GM12878 (cell line): ENCODE results near the gene NPM1.

Experiments
- BCL11A ChIP-seq: IDR thresholded peaks from 2 replicates; pipeline ENCODE4 v1.6.1; 2011; ENCODE audit warnings: low read depth, low read length
- CTCF ChIP-seq, 3 experiments: IDR thresholded peaks in 2 of 3; conservative IDR thresholded peaks in 1 of 3; 2 replicates each; pipeline ENCODE4 v1.5.1; 2011; ENCODE audit warnings: low read depth in 3 of 3, low read length in 3 of 3, mild to moderate bottlenecking in 3 of 3, control low read depth in 2 of 3, moderate library complexity in 2 of 3, inconsistent platforms in 1 of 3, mixed read lengths in 1 of 3; ENCODE audit not compliant: control insufficient read depth in 2 of 3, insufficient read depth in 1 of 3; ENCODE audit errors: extremely low read depth in 1 of 3
- DPF2 ChIP-seq: fragments of 450-650 bp; IDR thresholded peaks from 2 replicates; pipeline ENCODE4 v1.6.1; 2017; ENCODE audit warnings: mild to moderate bottlenecking
- EP300 ChIP-seq, 2 experiments: fragments of 150-350 bp in 1 of 2; IDR thresholded peaks; 2 replicates each; pipeline ENCODE4 v1.6.1; 2011 to 2012; ENCODE audit warnings: low read depth in 2 of 2, low read length in 2 of 2, borderline replicate concordance in 1 of 2, improper control_type of control experiment in 1 of 2, inconsistent platforms in 1 of 2; ENCODE audit not compliant: control insufficient read depth in 1 of 2
- MAX ChIP-seq: IDR thresholded peaks from 2 replicates; pipeline ENCODE4 v1.6.1; 2012; ENCODE audit warnings: low read depth, low read length, improper control_type of control experiment
- NFYA ChIP-seq: IDR thresholded peaks from 2 replicates; pipeline ENCODE4 v1.6.1; 2011; ENCODE audit warnings: low read depth, mild to moderate bottlenecking, low read length, improper control_type of control experiment, borderline replicate concordance
- NFYB ChIP-seq: IDR thresholded peaks from 2 replicates; pipeline ENCODE4 v1.6.1; 2011; ENCODE audit warnings: low read depth, mild to moderate bottlenecking, low read length, improper control_type of control experiment, moderate library complexity; ENCODE audit not compliant: insufficient read depth
- PAX8 ChIP-seq: fragments of 450-650 bp; IDR thresholded peaks from 2 replicates; pipeline ENCODE4 v1.6.1; 2017; ENCODE audit warnings: mild to moderate bottlenecking, moderate library complexity
- SMC3 ChIP-seq: IDR thresholded peaks from 2 replicates; pipeline ENCODE4 v1.6.1; 2011; ENCODE audit warnings: low read length, improper control_type of control experiment, borderline replicate concordance

- TF ChIP-seq SMC3: no peak
- TF ChIP-seq PAX8: no peak
- no peak for TF ChIP-seq EP300 (IDR thresholded peaks at IDR 0.05; ENCODE audit: borderline replicate concordance in 1 of 2, control insufficient read depth in 1 of 2, low read depth in 2 of 2, low read length in 2 of 2)
- TF ChIP-seq CTCF (IDR thresholded peaks at IDR 0.05 in 2 of 3, conservative IDR thresholded peaks at IDR 0.05 in 1 of 3; ENCODE audit: control insufficient read depth in 2 of 3, extremely low read depth in 1 of 3, insufficient read depth in 1 of 3, low read depth in 3 of 3, low read length in 3 of 3): no peak
- no peak for TF ChIP-seq MAX
- no peak for TF ChIP-seq DPF2
- TF ChIP-seq NFYB: no peak
- no peak for TF ChIP-seq BCL11A
- TF ChIP-seq NFYA: no peak
Observed at GRCh38 chr5:171369056-171369455, 18.6 kb upstream of the NPM1 start.
